ENCODE results near the gene GNLY.

GNLY gene

DNA sequence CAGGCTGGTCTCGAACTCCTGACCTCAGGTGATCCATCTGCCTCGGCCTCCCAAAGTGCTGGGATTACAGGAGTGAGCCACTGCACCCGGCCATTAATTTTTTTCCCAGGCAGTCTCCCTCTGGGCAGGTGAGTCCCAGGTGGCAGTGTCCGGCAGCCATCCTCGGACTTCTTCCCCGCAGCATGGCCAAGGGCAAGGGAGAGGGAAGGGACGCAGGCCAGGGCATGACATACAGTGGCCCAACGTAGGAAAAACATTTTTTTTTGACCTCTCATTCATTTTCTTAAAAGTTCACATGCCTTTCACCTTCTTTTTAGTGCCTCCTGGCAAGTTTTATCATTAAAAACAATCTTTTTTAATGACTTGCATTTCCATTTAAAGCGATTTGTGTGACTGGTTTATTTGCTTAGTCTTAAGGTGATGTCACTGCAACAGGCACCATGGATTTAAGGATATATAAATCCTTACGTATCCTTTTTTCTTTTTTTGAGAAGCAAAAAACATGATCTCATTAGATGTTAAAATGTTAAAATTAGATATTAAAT lies 36.6 kb downstream of the GNLY start:
- H3K27ac ChIP-seq (ENCODE audit: low read depth, low read length) = no peak overlapping the region
- no peak overlapping the region for H3K9ac ChIP-seq (ENCODE audit: low read length)
- no peaks in the 10 kb centered on the region for H3K4me1 ChIP-seq (ENCODE audit: control insufficient read depth, insufficient read depth, low read length)
- H3K36me3 ChIP-seq (ENCODE audit: control insufficient read depth, insufficient read depth, low read length) = no peaks in the 10 kb centered on the region
- H3K4me3 ChIP-seq (ENCODE audit: low read length) = no peak overlapping the region
- no peaks in the 10 kb centered on the region for H3K27me3 ChIP-seq (ENCODE audit: control insufficient read depth, insufficient read depth, low read length)

DNA sequence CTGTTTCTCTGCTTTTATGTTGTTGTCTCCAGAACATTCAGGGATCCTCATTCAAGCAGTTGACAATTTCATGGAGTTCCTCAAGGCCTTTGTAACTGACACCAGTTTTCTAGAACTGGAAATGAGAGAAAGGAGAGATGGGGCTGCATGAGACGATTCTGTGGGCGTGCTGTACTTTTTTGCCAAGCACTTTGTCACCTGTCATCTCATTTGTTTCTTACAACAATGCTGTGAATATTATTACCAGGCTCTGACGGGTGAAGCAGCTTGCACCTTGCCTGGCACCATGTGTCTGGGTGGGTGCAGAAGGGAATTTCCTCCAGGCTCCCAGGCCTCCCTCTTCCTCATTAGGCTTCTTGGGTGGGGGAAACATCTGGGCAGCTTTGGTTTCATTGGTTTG lies 37.4 kb downstream of the GNLY start:
- H3K4me3 ChIP-seq (ENCODE audit: low read length) = no peak overlapping the region
- peaks cover 2% of the 10 kb centered on the region for H3K4me1 ChIP-seq (ENCODE audit: control insufficient read depth, insufficient read depth, low read length)
- H3K9ac ChIP-seq (ENCODE audit: low read length) = no peak overlapping the region
- no peaks in the 10 kb centered on the region for H3K36me3 ChIP-seq (ENCODE audit: control insufficient read depth, insufficient read depth, low read length)
- no peaks in the 10 kb centered on the region for H3K27me3 ChIP-seq (ENCODE audit: control insufficient read depth, insufficient read depth, low read length)
- H3K27ac ChIP-seq (ENCODE audit: low read depth, low read length) = no peak overlapping the region

DNA sequence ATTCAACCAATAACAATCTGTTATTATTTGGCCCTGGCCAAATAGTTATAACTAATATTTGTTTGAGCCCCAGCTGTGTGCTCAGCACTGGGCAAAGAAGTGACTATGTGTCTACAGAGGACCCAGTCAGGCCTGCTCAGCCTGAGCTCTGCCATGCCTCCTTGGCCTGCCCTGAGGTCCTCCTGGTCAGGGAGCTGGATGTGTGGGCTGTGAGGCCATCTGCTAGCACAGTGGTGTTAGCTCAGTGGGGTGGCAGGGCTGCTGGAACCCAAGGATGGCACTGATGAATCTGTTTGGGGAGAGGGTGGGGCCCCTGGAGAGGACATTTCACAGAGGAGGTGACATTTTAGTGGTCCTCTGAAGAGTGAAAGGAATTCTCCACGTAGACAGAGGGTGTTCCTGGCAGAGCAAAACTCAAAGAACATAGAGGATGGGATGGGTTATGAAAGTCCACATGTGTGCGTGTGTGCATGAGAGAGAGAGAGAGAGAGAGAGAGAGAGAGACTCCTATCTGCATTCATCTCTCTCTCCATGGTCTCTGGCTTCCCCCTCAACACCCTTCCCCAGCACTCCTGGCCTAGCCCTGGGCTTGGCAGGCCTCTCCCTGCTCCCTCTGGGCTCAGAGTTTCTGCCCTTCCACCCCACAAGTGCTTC lies 38.4 kb downstream of the GNLY start:
- no peaks in the 10 kb centered on the region for H3K36me3 ChIP-seq (ENCODE audit: control insufficient read depth, insufficient read depth, low read length)
- no peaks in the 10 kb centered on the region for H3K27me3 ChIP-seq (ENCODE audit: control insufficient read depth, insufficient read depth, low read length)
- peaks cover 7% of the 10 kb centered on the region for H3K4me1 ChIP-seq (ENCODE audit: control insufficient read depth, insufficient read depth, low read length)
- H3K9ac ChIP-seq (ENCODE audit: low read length) = no peak overlapping the region
- H3K27ac ChIP-seq (ENCODE audit: low read depth, low read length) = no peak overlapping the region
- H3K4me3 ChIP-seq (ENCODE audit: low read length) = no peak overlapping the region

DNA sequence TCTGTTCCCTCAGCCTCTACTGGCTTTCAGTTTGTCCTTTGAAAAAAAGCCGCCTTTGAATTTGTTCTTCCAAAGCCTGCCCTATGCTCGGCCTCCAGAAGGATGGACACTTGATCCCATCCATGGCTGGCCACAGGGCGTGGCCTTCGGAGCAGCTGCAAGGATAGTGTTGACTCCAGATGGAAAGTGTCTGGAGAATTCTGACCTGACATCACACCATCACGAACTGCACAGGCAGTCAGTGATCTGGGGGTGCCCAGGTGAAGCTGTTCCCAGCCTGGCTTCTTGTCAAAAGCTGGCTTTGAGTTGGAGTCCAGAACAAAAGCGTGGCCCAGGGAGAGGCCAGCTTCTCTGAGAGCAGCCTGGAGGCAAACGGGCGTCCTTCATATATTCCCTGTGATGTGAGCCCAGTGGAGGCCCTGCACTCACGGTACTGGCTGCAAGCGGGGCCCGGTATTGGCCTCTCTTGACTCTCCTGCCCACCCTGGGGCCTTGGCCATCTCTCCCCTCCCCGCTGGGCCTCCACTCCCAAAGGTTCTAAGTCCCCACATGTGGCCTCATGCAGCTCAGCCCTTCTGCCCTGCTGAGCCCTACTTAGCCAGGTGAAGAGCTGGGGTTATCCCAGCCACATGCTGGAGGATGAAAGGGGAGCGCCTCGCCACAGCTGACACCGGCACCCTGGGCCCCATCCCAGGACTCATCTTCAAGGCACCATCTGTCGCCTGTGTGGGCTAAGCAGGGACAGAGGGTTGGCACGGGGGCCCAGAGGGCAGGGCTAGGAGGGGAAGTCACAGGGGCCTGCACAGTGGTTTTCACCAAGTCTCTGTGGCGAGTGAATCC lies 39.2 kb downstream of the GNLY start:
- no peak overlapping the region for H3K4me3 ChIP-seq (ENCODE audit: low read length)
- H3K9ac ChIP-seq (ENCODE audit: low read length) = no peak overlapping the region
- H3K36me3 ChIP-seq (ENCODE audit: control insufficient read depth, insufficient read depth, low read length) = no peaks in the 10 kb centered on the region
- no peak overlapping the region for H3K27ac ChIP-seq (ENCODE audit: low read depth, low read length)
- H3K27me3 ChIP-seq (ENCODE audit: control insufficient read depth, insufficient read depth, low read length) = no peaks in the 10 kb centered on the region
- peaks cover 9% of the 10 kb centered on the region for H3K4me1 ChIP-seq (ENCODE audit: control insufficient read depth, insufficient read depth, low read length)

- Histone ChIP-seq H3K4me3 (ENCODE audit: low read length) (no peak overlapping the region), H3K27me3 (ENCODE audit: control insufficient read depth, insufficient read depth, low read length) (no peaks in the 10 kb centered on the region), H3K4me1 (ENCODE audit: control insufficient read depth, insufficient read depth, low read length) (peaks cover 9% of the 10 kb centered on the region), H3K36me3 (ENCODE audit: control insufficient read depth, insufficient read depth, low read length) (no peaks in the 10 kb centered on the region), H3K27ac (ENCODE audit: low read depth, low read length) (no peak overlapping the region), H3K9ac (ENCODE audit: low read length) (no peak overlapping the region)
These were observed 39.9 kb downstream of the GNLY start for GRCh38 chr2:85734015-85734414.

- H3K27ac ChIP-seq (ENCODE audit: low read depth, low read length) = no peak overlapping the region
These were observed 40.9 kb downstream of the GNLY start for GRCh38 chr2:85734942-85735608.

DNA sequence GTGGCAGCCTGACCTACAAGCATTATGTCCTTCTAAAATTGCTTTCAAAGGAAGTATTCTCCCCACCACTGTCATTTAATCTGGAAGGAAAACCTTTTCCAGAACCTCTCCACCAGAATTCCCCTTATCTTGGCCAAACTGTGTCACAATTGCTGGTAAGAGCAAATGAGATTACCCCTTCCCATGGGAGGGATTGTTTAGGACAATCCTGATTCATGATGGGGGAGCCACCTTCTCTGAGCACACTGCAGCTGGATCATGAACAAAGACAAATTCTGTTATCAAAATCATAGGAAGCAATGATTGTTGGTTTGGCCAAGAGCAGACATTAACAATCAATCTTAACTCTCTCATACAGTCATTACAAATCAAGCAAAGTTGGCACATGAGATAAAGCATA lies 41.5 kb downstream of the GNLY start:
- Histone ChIP-seq H3K36me3 (ENCODE audit: control insufficient read depth, insufficient read depth, low read length) (no peaks in the 10 kb centered on the region), H3K4me1 (ENCODE audit: control insufficient read depth, insufficient read depth, low read length) (peaks cover 9% of the 10 kb centered on the region), H3K27ac (ENCODE audit: low read depth, low read length) (no peak overlapping the region), H3K4me3 (ENCODE audit: low read length) (no peak overlapping the region), H3K27me3 (ENCODE audit: control insufficient read depth, insufficient read depth, low read length) (no peaks in the 10 kb centered on the region), H3K9ac (ENCODE audit: low read length) (no peak overlapping the region)

More at GRCh38 chr2:85734942-85735608, 40.9 kb downstream of the GNLY start:
- Histone ChIP-seq H3K9ac (ENCODE audit: low read length) (no peak overlapping the region), H3K27me3 (ENCODE audit: control insufficient read depth, insufficient read depth, low read length) (no peaks in the 10 kb centered on the region), H3K36me3 (ENCODE audit: control insufficient read depth, insufficient read depth, low read length) (no peaks in the 10 kb centered on the region), H3K4me1 (ENCODE audit: control insufficient read depth, insufficient read depth, low read length) (peaks cover 9% of the 10 kb centered on the region), H3K4me3 (ENCODE audit: low read length) (no peak overlapping the region)

GRCh38 chr2:85736456-85737355 lies 42.5 kb downstream of the GNLY start:
- Histone ChIP-seq H3K36me3 (ENCODE audit: control insufficient read depth, insufficient read depth, low read length) (no peaks in the 10 kb centered on the region), H3K9ac (ENCODE audit: low read length) (no peak overlapping the region), H3K27me3 (ENCODE audit: control insufficient read depth, insufficient read depth, low read length) (no peaks in the 10 kb centered on the region), H3K4me1 (ENCODE audit: control insufficient read depth, insufficient read depth, low read length) (peaks cover 14% of the 10 kb centered on the region), H3K4me3 (ENCODE audit: low read length) (no peak overlapping the region), H3K27ac (ENCODE audit: low read depth, low read length) (peak overlapping the region; percentile 65)

DNA sequence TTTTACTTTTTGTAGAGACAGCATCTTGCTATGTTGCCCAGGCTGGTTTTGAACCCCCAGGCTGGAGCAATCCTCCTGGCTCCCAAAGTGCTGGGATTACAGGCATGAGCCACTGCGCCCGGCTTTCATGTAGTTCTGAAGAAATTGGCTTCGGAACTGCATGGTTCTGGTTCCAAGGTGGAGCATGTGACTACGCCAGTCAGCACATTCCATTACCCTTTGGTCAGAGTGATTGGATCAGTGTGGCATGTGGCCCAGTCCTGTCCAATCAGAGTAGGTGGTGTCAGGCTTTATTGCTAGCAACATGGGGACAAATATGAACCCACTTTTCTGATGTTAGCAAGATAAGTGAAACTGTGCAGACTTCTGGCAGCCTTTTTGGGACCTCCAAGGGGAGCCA lies 43.3 kb downstream of the GNLY start:
- Histone ChIP-seq H3K36me3 (ENCODE audit: control insufficient read depth, insufficient read depth, low read length) (no peaks in the 10 kb centered on the region), H3K27ac (ENCODE audit: low read depth, low read length) (peak overlapping the region; percentile 58), H3K27me3 (ENCODE audit: control insufficient read depth, insufficient read depth, low read length) (no peaks in the 10 kb centered on the region), H3K4me3 (ENCODE audit: low read length) (no peak overlapping the region), H3K4me1 (ENCODE audit: control insufficient read depth, insufficient read depth, low read length) (peaks cover 19% of the 10 kb centered on the region), H3K9ac (ENCODE audit: low read length) (no peak overlapping the region)

GRCh38 chr2:85737961-85738360 lies 43.8 kb downstream of the GNLY start:
- Histone ChIP-seq H3K9ac (ENCODE audit: low read length) (no peak overlapping the region), H3K4me3 (ENCODE audit: low read length) (no peak overlapping the region), H3K36me3 (ENCODE audit: control insufficient read depth, insufficient read depth, low read length) (no peaks in the 10 kb centered on the region), H3K27ac (ENCODE audit: low read depth, low read length) (peak overlapping the region; percentile 58), H3K27me3 (ENCODE audit: control insufficient read depth, insufficient read depth, low read length) (no peaks in the 10 kb centered on the region), H3K4me1 (ENCODE audit: control insufficient read depth, insufficient read depth, low read length) (peaks cover 22% of the 10 kb centered on the region)

DNA sequence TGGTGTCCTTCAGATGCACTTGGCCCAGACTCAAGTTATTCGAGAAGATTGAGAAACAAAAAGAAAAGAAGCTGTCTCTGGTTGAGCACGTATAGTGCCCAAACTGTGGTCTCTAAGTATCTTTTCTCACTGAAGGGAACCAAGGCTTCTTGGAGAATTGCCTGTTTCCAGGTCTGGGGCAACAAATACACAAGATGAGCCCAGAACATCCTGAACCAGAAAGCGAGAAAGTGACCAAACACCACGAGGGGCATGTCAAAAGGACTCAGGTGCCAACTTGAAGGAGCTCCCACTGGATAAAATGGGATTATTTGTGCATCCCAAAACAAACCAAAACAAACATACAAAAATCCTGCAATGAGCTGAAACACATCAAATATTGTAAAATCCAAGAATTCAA lies 46.0 kb downstream of the GNLY start:
- H3K27ac ChIP-seq (ENCODE audit: low read depth, low read length) = no peak overlapping the region
- H3K36me3 ChIP-seq (ENCODE audit: control insufficient read depth, insufficient read depth, low read length) = no peaks in the 10 kb centered on the region
- no peak overlapping the region for H3K4me3 ChIP-seq (ENCODE audit: low read length)
- no peak overlapping the region for H3K9ac ChIP-seq (ENCODE audit: low read length)
- peaks cover 40% of the 10 kb centered on the region for H3K4me1 ChIP-seq (ENCODE audit: control insufficient read depth, insufficient read depth, low read length)
- H3K27me3 ChIP-seq (ENCODE audit: control insufficient read depth, insufficient read depth, low read length) = no peaks in the 10 kb centered on the region

All from rectal smooth muscle tissue (tissue), 1 donor.